H9 (cell line): ENCODE results near the gene ARMC2. TPM values are rescaled to one million over a fixed set of nuclear protein-coding genes. Genes with fewer than 3 reads are reported as not detected.
"Not testable (repeated sequence)": the region's sequence is repeated elsewhere in the genome, so short reads cannot be mapped to it uniquely, and the experiment has no call there.

Experiments
- DNase-seq: peaks from one replicate; pipeline ENCODE4 v3.0.0-alpha.2; 2017
- H2AFZ ChIP-seq: one replicate; pipeline ENCODE4 v1.6.1; 2013; ENCODE audit warnings: mild to moderate bottlenecking, low read length, control low read depth, moderate library complexity
- H2AK5ac ChIP-seq: 2 replicates; pipeline ENCODE4 v1.6.1; 2013; ENCODE audit warnings: low read length, control low read depth, mixed read lengths; ENCODE audit not compliant: insufficient read length
- H2BK120ac ChIP-seq: one replicate; pipeline ENCODE4 v1.6.1; 2013; ENCODE audit warnings: low read depth, mild to moderate bottlenecking, low read length, control low read depth, inconsistent platforms; ENCODE audit not compliant: poor library complexity, severe bottlenecking
- H2BK12ac ChIP-seq: 2 replicates; pipeline ENCODE4 v1.6.1; 2013; ENCODE audit warnings: low read length, control low read depth, mixed read lengths, low read depth; ENCODE audit not compliant: insufficient read length
- H2BK15ac ChIP-seq: 2 replicates; pipeline ENCODE4 v1.6.1; 2013; ENCODE audit warnings: low read depth, low read length, control low read depth
- H2BK20ac ChIP-seq: one replicate; pipeline ENCODE4 v1.6.1; 2013; ENCODE audit warnings: low read depth, mild to moderate bottlenecking, low read length, control low read depth, inconsistent platforms; ENCODE audit not compliant: poor library complexity, severe bottlenecking
- H2BK5ac ChIP-seq: 2 replicates; pipeline ENCODE4 v1.6.1; 2013; ENCODE audit warnings: low read length, control low read depth, mixed read lengths; ENCODE audit not compliant: insufficient read length
- H3K14ac ChIP-seq: 2 replicates; pipeline ENCODE4 v1.6.1; 2013; ENCODE audit warnings: low read length, control low read depth; ENCODE audit not compliant: insufficient read depth
- H3K18ac ChIP-seq: 2 replicates; pipeline ENCODE4 v1.6.1; 2013; ENCODE audit warnings: low read depth, mild to moderate bottlenecking, mixed read lengths, low read length, control low read depth; ENCODE audit not compliant: insufficient read length
- H3K23ac ChIP-seq: 2 replicates; pipeline ENCODE4 v1.6.1; 2013; ENCODE audit warnings: low read length, control low read depth, mixed read lengths, low read depth; ENCODE audit not compliant: insufficient read length
- H3K23me2 ChIP-seq: 2 replicates; pipeline ENCODE4 v1.6.1; 2013; ENCODE audit warnings: low read depth, mild to moderate bottlenecking, mixed read lengths, low read length, control low read depth; ENCODE audit not compliant: insufficient read length, poor library complexity, severe bottlenecking
- H3K27ac ChIP-seq: 2 replicates; pipeline ENCODE4 v1.5.1; 2013; ENCODE audit warnings: low read length, control low read depth, mixed read lengths, low read depth; ENCODE audit not compliant: insufficient read length
- H3K27me3 ChIP-seq: 2 replicates; pipeline ENCODE4 v1.6.1; 2013; ENCODE audit warnings: low read length, control low read depth, inconsistent platforms; ENCODE audit not compliant: insufficient read depth
- H3K4ac ChIP-seq: 2 replicates; pipeline ENCODE4 v1.6.1; 2013; ENCODE audit warnings: low read depth, mild to moderate bottlenecking, control low read depth, inconsistent platforms, low read length, moderate library complexity
- H3K4me1 ChIP-seq: 2 replicates; pipeline ENCODE4 v1.6.1; 2013; ENCODE audit warnings: low read length, control low read depth, inconsistent platforms; ENCODE audit not compliant: insufficient read depth
- H3K4me2 ChIP-seq: 2 replicates; pipeline ENCODE4 v1.6.1; 2013; ENCODE audit warnings: low read length, control low read depth, mixed read lengths; ENCODE audit not compliant: insufficient read length, insufficient read depth
- H3K56ac ChIP-seq: 2 replicates; pipeline ENCODE4 v1.6.1; 2013; ENCODE audit warnings: low read depth, mild to moderate bottlenecking, mixed read lengths, low read length, control low read depth; ENCODE audit not compliant: insufficient read length
- H3K79me1 ChIP-seq: 2 replicates; pipeline ENCODE4 v1.6.1; 2013; ENCODE audit warnings: low read depth, mild to moderate bottlenecking, moderate library complexity, low read length, control low read depth, inconsistent platforms; ENCODE audit not compliant: insufficient read depth, poor library complexity, severe bottlenecking
- H3K79me2 ChIP-seq: 2 replicates; pipeline ENCODE4 v1.6.1; 2013; ENCODE audit warnings: low read length, control low read depth, inconsistent platforms; ENCODE audit not compliant: insufficient read depth
- H3K9ac ChIP-seq: 2 replicates; pipeline ENCODE4 v1.6.1; 2013; ENCODE audit warnings: low read length, control low read depth, mixed read lengths; ENCODE audit not compliant: insufficient read length; ENCODE audit errors: extremely low read depth
- H3K9me3 ChIP-seq: one replicate; pipeline ENCODE4 v1.6.1; 2013; ENCODE audit warnings: low read depth, low read length, inconsistent platforms; ENCODE audit not compliant: control insufficient read depth
- H3T11ph ChIP-seq: one replicate; pipeline ENCODE4 v1.6.1; 2013; ENCODE audit warnings: mild to moderate bottlenecking, low read length, control low read depth, inconsistent platforms
- H4K20me1 ChIP-seq: one replicate; pipeline ENCODE4 v1.6.1; 2013; ENCODE audit not compliant: control insufficient read depth, insufficient read length, insufficient read depth
- H4K5ac ChIP-seq: 2 replicates; pipeline ENCODE4 v1.6.1; 2013; ENCODE audit warnings: low read depth, mild to moderate bottlenecking, mixed read lengths, low read length, control low read depth; ENCODE audit not compliant: insufficient read length
- H4K8ac ChIP-seq: replicated peaks from 2 replicates; pipeline ENCODE4 v1.6.1; 2013; ENCODE audit warnings: low read length, control low read depth, mixed read lengths, low read depth; ENCODE audit not compliant: insufficient read length
- H4K91ac ChIP-seq: 2 replicates; pipeline ENCODE4 v1.6.1; 2013; ENCODE audit warnings: low read depth, mild to moderate bottlenecking, moderate library complexity, mixed read lengths, low read length, control low read depth; ENCODE audit not compliant: insufficient read length
- H3K27ac Mint-ChIP-seq, 3 experiments: 2 replicates in 2 of 3; 3 replicates in 1 of 3; pipeline ENCODE4 v1.8.0; 2020 to 2021; ENCODE audit warnings: mixed read lengths in 3 of 3, mild to moderate bottlenecking in 1 of 3, moderate library complexity in 1 of 3
- H3K27me3 Mint-ChIP-seq: 2 replicates; pipeline ENCODE4 v1.8.0; 2021; ENCODE audit warnings: low read depth, mild to moderate bottlenecking, moderate library complexity, mixed read lengths
- H3K36me3 Mint-ChIP-seq, 3 experiments: 2 replicates in 2 of 3; 3 replicates in 1 of 3; pipeline ENCODE4 v1.8.0; 2020 to 2021; ENCODE audit warnings: low read depth in 3 of 3, mixed read lengths in 3 of 3; ENCODE audit not compliant: insufficient read depth in 1 of 3
- H3K4me1 Mint-ChIP-seq, 2 experiments: 2 replicates each; pipeline ENCODE4 v1.8.0; 2020; ENCODE audit warnings: mixed read lengths in 2 of 2
- H3K4me3 Mint-ChIP-seq, 2 experiments: 2 replicates in 1 of 2; 3 replicates in 1 of 2; pipeline ENCODE4 v1.8.0; 2020 to 2021; ENCODE audit warnings: mild to moderate bottlenecking in 2 of 2, mixed read lengths in 2 of 2, moderate library complexity in 1 of 2
- H3K9me3 Mint-ChIP-seq, 2 experiments: 2 replicates in 1 of 2; 3 replicates in 1 of 2; pipeline ENCODE4 v1.8.0; 2020; ENCODE audit warnings: mild to moderate bottlenecking in 2 of 2, mixed read lengths in 2 of 2, moderate library complexity in 1 of 2
- CTCF ChIP-seq: fragments of 200-600 bp; sonication (generic); conservative IDR thresholded peaks from 3 replicates; pipeline ENCODE4 v1.8.0; 2021; ENCODE audit warnings: antibody characterized with exemption, mild to moderate bottlenecking
- WGBS: extraction: QIAGEN DNeasy Blood & Tissue Kit; methylation state at CpG from one replicate; pipeline ENCODE4 v1.1.7; 2013; ENCODE audit warnings: missing lambda C conversion rate, low lambda C conversion rate, mixed read lengths; ENCODE audit not compliant: insufficient read length; ENCODE audit errors: extremely low coverage; 5-methylcytosine and 5-hydroxymethylcytosine counted together
- total RNA-seq: library from RNA; stranded (reverse); gene quantifications from 2 replicates; pipeline ENCODE4 v1.2.1, GENCODE V29; 2021

ARMC2 gene
- total RNA-seq, 1 experiment from 2014 or later = 2.8 TPM

- no peaks in the 10 kb centered on the region for H3K4me1 ChIP-seq
- no peak overlapping the region for H2BK12ac ChIP-seq
- no peak for DNase-seq
- H3K79me1 ChIP-seq = no peaks in the 10 kb centered on the region
- no peak overlapping the region for H3K9ac ChIP-seq
- H3K4me3 Mint-ChIP-seq = no peak overlapping the region
- H3K18ac ChIP-seq = no peak overlapping the region
- no peak overlapping the region for H3K27ac Mint-ChIP-seq
- no peaks in the 10 kb centered on the region for H3K27me3 Mint-ChIP-seq
- no peak overlapping the region for H2BK20ac ChIP-seq
- no peaks in the 10 kb centered on the region for H3K9me3 ChIP-seq
- no peaks in the 10 kb centered on the region for H3K79me2 ChIP-seq
- H2BK15ac ChIP-seq = no peak overlapping the region
- no peak overlapping the region for H2BK120ac ChIP-seq
- no peak overlapping the region for H4K8ac ChIP-seq
- no peak overlapping the region for H3K4ac ChIP-seq
- no peaks in the 10 kb centered on the region for H3K27me3 ChIP-seq
- H2AK5ac ChIP-seq = no peak overlapping the region
- no peak overlapping the region for H3K4me2 ChIP-seq
- H3K9me3 Mint-ChIP-seq = no peaks in the 10 kb centered on the region
- H4K5ac ChIP-seq = no peak overlapping the region
- H3K4me1 Mint-ChIP-seq = peaks cover 8 to 9% of the 10 kb centered on the region in 2 experiments; a peak in 3 of 4 replicates
- H4K20me1 ChIP-seq = no peaks in the 10 kb centered on the region
- no peaks in the 10 kb centered on the region for H3K36me3 Mint-ChIP-seq
- no peak overlapping the region for H3K23ac ChIP-seq
- no peak overlapping the region for H4K91ac ChIP-seq
- no peak overlapping the region for H2BK5ac ChIP-seq
- H3T11ph ChIP-seq = no peak overlapping the region
- H3K27ac ChIP-seq = no peak overlapping the region
- no peaks in the 10 kb centered on the region for H3K23me2 ChIP-seq
- no peak for TF ChIP-seq CTCF
- H3K14ac ChIP-seq = no peak overlapping the region
- H2AFZ ChIP-seq = no peak overlapping the region
- no peak overlapping the region for H3K56ac ChIP-seq
- no CpG with 5 or more reads among the region's 2 CpGs for WGBS
These were observed 40.5 kb downstream of the ARMC2 start for GRCh38 chr6:108888745-108889144.

DNA sequence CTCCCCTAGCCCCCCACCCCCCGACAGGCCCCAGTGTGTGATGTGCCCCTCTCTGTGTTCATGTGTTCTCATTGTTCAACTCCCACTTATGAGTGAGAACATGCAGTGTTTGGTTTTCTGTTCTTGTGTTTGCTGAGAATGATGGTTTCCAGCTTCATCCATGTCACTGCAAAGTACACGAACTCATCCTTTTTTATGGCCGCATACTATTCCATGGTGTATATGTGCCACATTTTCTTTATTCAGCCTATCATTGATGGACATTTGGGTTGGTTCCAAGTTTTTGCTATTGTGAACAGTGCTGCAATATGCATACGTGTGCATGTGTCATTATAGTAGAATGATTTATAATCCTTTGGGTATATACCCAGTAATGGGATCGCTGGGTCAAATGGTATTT lies 42.7 kb downstream of the ARMC2 start:
- not testable (repeated sequence) for H2BK120ac ChIP-seq, H3K36me3 Mint-ChIP-seq, H3K27me3 ChIP-seq, H3K23ac ChIP-seq, H2AK5ac ChIP-seq, H3K9me3 ChIP-seq, H3K4me3 Mint-ChIP-seq, H3K9ac ChIP-seq, H3K4me1 ChIP-seq, H4K20me1 ChIP-seq, H3K56ac ChIP-seq, H4K8ac ChIP-seq, H2BK12ac ChIP-seq, H3K27ac Mint-ChIP-seq, H4K91ac ChIP-seq, H2AFZ ChIP-seq, H3K79me1 ChIP-seq, H3T11ph ChIP-seq, H3K79me2 ChIP-seq, H3K23me2 ChIP-seq, H3K14ac ChIP-seq, H3K4ac ChIP-seq, DNase-seq, H3K9me3 Mint-ChIP-seq, H3K4me1 Mint-ChIP-seq, H2BK15ac ChIP-seq, H2BK20ac ChIP-seq, H3K27me3 Mint-ChIP-seq, H3K4me2 ChIP-seq, H2BK5ac ChIP-seq, H3K27ac ChIP-seq, H4K5ac ChIP-seq, H3K18ac ChIP-seq
- WGBS = no CpG with 5 or more reads among the region's 5 CpGs
